Measurements from ENCODE around the gene GEMIN7.

GRCh38 chr19:45119582-45119981 lies 40.5 kb downstream of the GEMIN7 start:
- TF ChIP-seq, protein P1, sequence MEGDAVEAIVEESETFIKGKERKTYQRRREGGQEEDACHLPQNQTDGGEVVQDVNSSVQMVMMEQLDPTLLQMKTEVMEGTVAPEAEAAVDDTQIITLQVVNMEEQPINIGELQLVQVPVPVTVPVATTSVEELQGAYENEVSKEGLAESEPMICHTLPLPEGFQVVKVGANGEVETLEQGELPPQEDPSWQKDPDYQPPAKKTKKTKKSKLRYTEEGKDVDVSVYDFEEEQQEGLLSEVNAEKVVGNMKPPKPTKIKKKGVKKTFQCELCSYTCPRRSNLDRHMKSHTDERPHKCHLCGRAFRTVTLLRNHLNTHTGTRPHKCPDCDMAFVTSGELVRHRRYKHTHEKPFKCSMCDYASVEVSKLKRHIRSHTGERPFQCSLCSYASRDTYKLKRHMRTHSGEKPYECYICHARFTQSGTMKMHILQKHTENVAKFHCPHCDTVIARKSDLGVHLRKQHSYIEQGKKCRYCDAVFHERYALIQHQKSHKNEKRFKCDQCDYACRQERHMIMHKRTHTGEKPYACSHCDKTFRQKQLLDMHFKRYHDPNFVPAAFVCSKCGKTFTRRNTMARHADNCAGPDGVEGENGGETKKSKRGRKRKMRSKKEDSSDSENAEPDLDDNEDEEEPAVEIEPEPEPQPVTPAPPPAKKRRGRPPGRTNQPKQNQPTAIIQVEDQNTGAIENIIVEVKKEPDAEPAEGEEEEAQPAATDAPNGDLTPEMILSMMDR (IDR thresholded peaks at IDR 0.05), result no peak
- no peak for TF ChIP-seq POLR2A (IDR thresholded peaks at IDR 0.05)
